ENCODE measurements around the gene SGSM1. TPM values are rescaled to one million over a fixed set of nuclear protein-coding genes. Genes with fewer than 3 reads are reported as not detected.

The SGSM1 gene
- total and polyA plus RNA-seq, 12 donors, result 1.1 to 14.3 (median 7.8) TPM

GRCh38 chr22:24930678-24931077 lies 124.7 kb downstream of the SGSM1 start:
- no peaks in the 10 kb centered on the region for H3K36me3 ChIP-seq
- intact Hi-C loops (cut with DNase I), result no loop called here
- TF ChIP-seq CTCF (IDR thresholded peaks at IDR 0.05), result no peak
- no peaks in the 10 kb centered on the region for H3K4me1 ChIP-seq
- no peak overlapping the region for H3K27ac ChIP-seq
- H3K9me3 ChIP-seq, result peaks cover 0 to 22% (median 0%) of the 10 kb centered on the region in 11 donors
- H3K27me3 ChIP-seq, result peaks cover 0 to 5% (median 0%) of the 10 kb centered on the region in 7 donors
- DNase-seq, result no peak
- 72 to 77% methylated on average over 3 of the region's 3 CpGs for WGBS, 2 donors
- ATAC-seq, result no peak
- no peak overlapping the region for H3K4me3 ChIP-seq

- intact Hi-C loops (cut with DNase I), result loop anchor here in 2 of 10 donors (5.0 kb wide), 1 partner anchor 111 kb away; no protein-coding TSS in a partner anchor
- Histone ChIP-seq H3K4me3 (no peak overlapping the region), H3K27ac (no peak overlapping the region), H3K4me1 (no peaks in the 10 kb centered on the region), H3K9me3 (no peaks in the 10 kb centered on the region), H3K36me3 (no peaks in the 10 kb centered on the region), H3K27me3 (peaks cover 0 to 9% (median 0%) of the 10 kb centered on the region in 7 donors)
- TF ChIP-seq CTCF (IDR thresholded peaks at IDR 0.05), result no peak
- ATAC-seq (no peak), DNase-seq (no peak)
These were observed 129.9 kb downstream of the SGSM1 start for GRCh38 chr22:24935771-24936483.

GRCh38 chr22:24937114-24937513 lies 131.1 kb downstream of the SGSM1 start:
- Histone ChIP-seq H3K4me3 (no peak overlapping the region), H3K27me3 (peaks cover 0 to 7% (median 0%) of the 10 kb centered on the region in 7 donors), H3K4me1 (no peaks in the 10 kb centered on the region), H3K36me3 (no peaks in the 10 kb centered on the region), H3K27ac (no peak overlapping the region), H3K9me3 (no peaks in the 10 kb centered on the region)
- ATAC-seq (no peak), DNase-seq (no peak)
- WGBS, 2 donors, result 39 to 40% methylated on average over 2 of the region's 2 CpGs
- intact Hi-C loops (cut with DNase I), result loop anchor here in 2 of 10 donors (5.0 kb wide), 1 partner anchor 110 kb away; no protein-coding TSS in a partner anchor
- TF ChIP-seq CTCF (IDR thresholded peaks at IDR 0.05), result peak in 4 of 9 donors; percentile 12 to 28 (median 20)

GRCh38 chr22:24938741-24939341 lies 132.8 kb downstream of the SGSM1 start:
- H3K4me1 ChIP-seq, result no peaks in the 10 kb centered on the region
- DNase-seq (peak in 1 of 2 donors; percentile 20), ATAC-seq (peak in 6 of 8 donors; percentile 11 to 57 (median 43))
- no peaks in the 10 kb centered on the region for H3K36me3 ChIP-seq
- 19 to 23% methylated on average over 11 of the region's 11 CpGs for WGBS, 2 donors
- no peak overlapping the region for H3K4me3 ChIP-seq
- H3K27me3 ChIP-seq, result peaks cover 0 to 4% (median 0%) of the 10 kb centered on the region in 7 donors
- no peaks in the 10 kb centered on the region for H3K9me3 ChIP-seq
- peak; percentile 42 to 82 (median 77) for TF ChIP-seq CTCF (IDR thresholded peaks at IDR 0.05)
- intact Hi-C loops (cut with DNase I), result loop anchor here in 3 of 10 donors (2.0 to 5.0 kb wide), 2 partner anchors 108 to 118 kb away; no protein-coding TSS in a partner anchor
- no peak overlapping the region for H3K27ac ChIP-seq

Measured in heart right ventricle (tissue), 16 donors.